ENCODE results near the gene AKAP7. TPM values are rescaled to one million over a fixed set of nuclear protein-coding genes. Genes with fewer than 3 reads are reported as not detected.

AKAP7 gene
- polyA plus RNA-seq, 2 donors, result 2.3 to 2.6 TPM

GRCh38 chr6:131156411-131156810 is 21.1 kb downstream of the AKAP7 start:
- Histone ChIP-seq H3K27ac (ENCODE audit: low read depth in 2 of 2, low read length in 1 of 2) (no peak overlapping the region), H3K4me1 (ENCODE audit: control insufficient read depth in 2 of 2, insufficient read depth in 2 of 2, low read length in 1 of 2) (no peaks in the 10 kb centered on the region), H3K36me3 (ENCODE audit: control insufficient read depth in 2 of 2, insufficient read depth in 2 of 2, low read length in 1 of 2) (no peaks in the 10 kb centered on the region), H3K27me3 (ENCODE audit: control insufficient read depth in 1 of 2, insufficient read depth in 2 of 2, low read length in 2 of 2) (no peaks in the 10 kb centered on the region), H3K4me3 (ENCODE audit: low read depth in 1 of 2, low read length in 2 of 2) (no peak overlapping the region), H3K9me3 (ENCODE audit: control insufficient read depth in 2 of 2, insufficient read depth in 1 of 2, low read depth in 1 of 2, low read length in 1 of 2) (no peaks in the 10 kb centered on the region)
- WGBS, 2 donors, result 94 to 95% methylated on average over 2 of the region's 2 CpGs

GRCh38 chr6:131159578-131159977 is 24.3 kb downstream of the AKAP7 start:
- H3K4me3 ChIP-seq (ENCODE audit: low read depth in 1 of 2, low read length in 2 of 2), result no peak overlapping the region
- 44 to 60% methylated on average over 2 of the region's 2 CpGs for WGBS, 2 donors
- no peaks in the 10 kb centered on the region for H3K9me3 ChIP-seq (ENCODE audit: control insufficient read depth in 2 of 2, insufficient read depth in 1 of 2, low read depth in 1 of 2, low read length in 1 of 2)
- H3K27ac ChIP-seq (ENCODE audit: low read depth in 2 of 2, low read length in 1 of 2), result no peak overlapping the region
- no peaks in the 10 kb centered on the region for H3K27me3 ChIP-seq (ENCODE audit: control insufficient read depth in 1 of 2, insufficient read depth in 2 of 2, low read length in 2 of 2)
- no peaks in the 10 kb centered on the region for H3K4me1 ChIP-seq (ENCODE audit: control insufficient read depth in 2 of 2, insufficient read depth in 2 of 2, low read length in 1 of 2)
- no peaks in the 10 kb centered on the region for H3K36me3 ChIP-seq (ENCODE audit: control insufficient read depth in 2 of 2, insufficient read depth in 2 of 2, low read length in 1 of 2)

- H3K36me3 ChIP-seq (ENCODE audit: control insufficient read depth in 2 of 2, insufficient read depth in 2 of 2, low read length in 1 of 2), result no peaks in the 10 kb centered on the region
- no peak overlapping the region for H3K4me3 ChIP-seq (ENCODE audit: low read depth in 1 of 2, low read length in 2 of 2)
- 35 to 39% methylated on average over 1 of the region's 1 CpG for WGBS, 2 donors
Measured at GRCh38 chr6:131160254-131160758, 25.0 kb downstream of the AKAP7 start.

GRCh38 chr6:131161987-131162386 is 26.7 kb downstream of the AKAP7 start:
- WGBS, 2 donors, result 98 to 99% methylated on average over 3 of the region's 3 CpGs
- H3K9me3 ChIP-seq (ENCODE audit: control insufficient read depth in 2 of 2, insufficient read depth in 1 of 2, low read depth in 1 of 2, low read length in 1 of 2), result no peaks in the 10 kb centered on the region
- H3K4me3 ChIP-seq (ENCODE audit: low read depth in 1 of 2, low read length in 2 of 2), result no peak overlapping the region
- H3K27ac ChIP-seq (ENCODE audit: low read depth in 2 of 2, low read length in 1 of 2), result no peak overlapping the region
- H3K4me1 ChIP-seq (ENCODE audit: control insufficient read depth in 2 of 2, insufficient read depth in 2 of 2, low read length in 1 of 2), result no peaks in the 10 kb centered on the region
- H3K36me3 ChIP-seq (ENCODE audit: control insufficient read depth in 2 of 2, insufficient read depth in 2 of 2, low read length in 1 of 2), result no peaks in the 10 kb centered on the region
- no peaks in the 10 kb centered on the region for H3K27me3 ChIP-seq (ENCODE audit: control insufficient read depth in 1 of 2, insufficient read depth in 2 of 2, low read length in 2 of 2)

More at GRCh38 chr6:131160254-131160758, 25.0 kb downstream of the AKAP7 start:
- Histone ChIP-seq H3K9me3 (ENCODE audit: control insufficient read depth in 2 of 2, insufficient read depth in 1 of 2, low read depth in 1 of 2, low read length in 1 of 2) (no peaks in the 10 kb centered on the region), H3K27me3 (ENCODE audit: control insufficient read depth in 1 of 2, insufficient read depth in 2 of 2, low read length in 2 of 2) (no peaks in the 10 kb centered on the region), H3K4me1 (ENCODE audit: control insufficient read depth in 2 of 2, insufficient read depth in 2 of 2, low read length in 1 of 2) (no peaks in the 10 kb centered on the region), H3K27ac (ENCODE audit: low read depth in 2 of 2, low read length in 1 of 2) (no peak overlapping the region)

GRCh38 chr6:131163886-131164285 is 28.6 kb downstream of the AKAP7 start:
- 95 to 96% methylated on average over 1 of the region's 1 CpG for WGBS, 2 donors
- H3K9me3 ChIP-seq (ENCODE audit: control insufficient read depth in 2 of 2, insufficient read depth in 1 of 2, low read depth in 1 of 2, low read length in 1 of 2), result no peaks in the 10 kb centered on the region
- no peaks in the 10 kb centered on the region for H3K27me3 ChIP-seq (ENCODE audit: control insufficient read depth in 1 of 2, insufficient read depth in 2 of 2, low read length in 2 of 2)
- H3K4me3 ChIP-seq (ENCODE audit: low read depth in 1 of 2, low read length in 2 of 2), result no peak overlapping the region
- no peaks in the 10 kb centered on the region for H3K36me3 ChIP-seq (ENCODE audit: control insufficient read depth in 2 of 2, insufficient read depth in 2 of 2, low read length in 1 of 2)
- H3K4me1 ChIP-seq (ENCODE audit: control insufficient read depth in 2 of 2, insufficient read depth in 2 of 2, low read length in 1 of 2), result no peaks in the 10 kb centered on the region
- no peak overlapping the region for H3K27ac ChIP-seq (ENCODE audit: low read depth in 2 of 2, low read length in 1 of 2)

GRCh38 chr6:131164506-131164905 is 29.2 kb downstream of the AKAP7 start:
- no peak overlapping the region for H3K27ac ChIP-seq (ENCODE audit: low read depth in 2 of 2, low read length in 1 of 2)
- 86 to 88% methylated on average over 2 of the region's 2 CpGs for WGBS, 2 donors
- H3K9me3 ChIP-seq (ENCODE audit: control insufficient read depth in 2 of 2, insufficient read depth in 1 of 2, low read depth in 1 of 2, low read length in 1 of 2), result no peaks in the 10 kb centered on the region
- H3K27me3 ChIP-seq (ENCODE audit: control insufficient read depth in 1 of 2, insufficient read depth in 2 of 2, low read length in 2 of 2), result no peaks in the 10 kb centered on the region
- no peaks in the 10 kb centered on the region for H3K4me1 ChIP-seq (ENCODE audit: control insufficient read depth in 2 of 2, insufficient read depth in 2 of 2, low read length in 1 of 2)
- H3K4me3 ChIP-seq (ENCODE audit: low read depth in 1 of 2, low read length in 2 of 2), result no peak overlapping the region
- H3K36me3 ChIP-seq (ENCODE audit: control insufficient read depth in 2 of 2, insufficient read depth in 2 of 2, low read length in 1 of 2), result peaks cover 0 to 2% of the 10 kb centered on the region in 2 donors

GRCh38 chr6:131167773-131168172 is 32.5 kb downstream of the AKAP7 start:
- H3K27ac ChIP-seq (ENCODE audit: low read depth in 2 of 2, low read length in 1 of 2), result no peak overlapping the region
- H3K27me3 ChIP-seq (ENCODE audit: control insufficient read depth in 1 of 2, insufficient read depth in 2 of 2, low read length in 2 of 2), result no peaks in the 10 kb centered on the region
- peaks cover 0 to 3% of the 10 kb centered on the region in 2 donors for H3K36me3 ChIP-seq (ENCODE audit: control insufficient read depth in 2 of 2, insufficient read depth in 2 of 2, low read length in 1 of 2)
- H3K9me3 ChIP-seq (ENCODE audit: control insufficient read depth in 2 of 2, insufficient read depth in 1 of 2, low read depth in 1 of 2, low read length in 1 of 2), result no peaks in the 10 kb centered on the region
- whole genome bisulfite sequencing, 2 donors, result 59 to 68% methylated on average over 3 of the region's 3 CpGs
- no peak overlapping the region for H3K4me3 ChIP-seq (ENCODE audit: low read depth in 1 of 2, low read length in 2 of 2)
- H3K4me1 ChIP-seq (ENCODE audit: control insufficient read depth in 2 of 2, insufficient read depth in 2 of 2, low read length in 1 of 2), result no peaks in the 10 kb centered on the region

DNA sequence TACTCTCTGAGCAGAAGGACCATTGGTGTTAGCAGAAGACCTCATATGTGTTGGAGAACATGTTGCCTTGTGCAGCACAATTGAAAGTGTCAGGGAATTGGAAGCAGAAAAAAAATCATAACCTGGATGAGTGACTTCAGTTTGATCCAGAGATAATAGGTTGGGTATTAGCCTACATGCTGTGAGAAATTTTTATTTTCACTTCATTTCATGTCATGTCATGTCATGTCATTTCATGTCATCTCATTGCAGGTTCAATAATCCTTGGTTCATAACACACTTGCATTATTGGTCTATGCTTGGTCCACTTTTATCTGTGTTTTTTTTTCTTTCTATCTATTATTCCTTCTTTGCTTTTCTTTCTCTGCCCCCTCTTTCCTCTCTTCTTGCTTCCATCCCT is 34.3 kb downstream of the AKAP7 start:
- H3K27me3 ChIP-seq (ENCODE audit: control insufficient read depth in 1 of 2, insufficient read depth in 2 of 2, low read length in 2 of 2), result no peaks in the 10 kb centered on the region
- peaks cover 0 to 3% of the 10 kb centered on the region in 2 donors for H3K36me3 ChIP-seq (ENCODE audit: control insufficient read depth in 2 of 2, insufficient read depth in 2 of 2, low read length in 1 of 2)
- no peak overlapping the region for H3K4me3 ChIP-seq (ENCODE audit: low read depth in 1 of 2, low read length in 2 of 2)
- H3K27ac ChIP-seq (ENCODE audit: low read depth in 2 of 2, low read length in 1 of 2), result no peak overlapping the region
- no peaks in the 10 kb centered on the region for H3K4me1 ChIP-seq (ENCODE audit: control insufficient read depth in 2 of 2, insufficient read depth in 2 of 2, low read length in 1 of 2)
- H3K9me3 ChIP-seq (ENCODE audit: control insufficient read depth in 2 of 2, insufficient read depth in 1 of 2, low read depth in 1 of 2, low read length in 1 of 2), result no peaks in the 10 kb centered on the region

GRCh38 chr6:131172222-131172621 is 37.0 kb downstream of the AKAP7 start:
- no peaks in the 10 kb centered on the region for H3K9me3 ChIP-seq (ENCODE audit: control insufficient read depth in 2 of 2, insufficient read depth in 1 of 2, low read depth in 1 of 2, low read length in 1 of 2)
- H3K27me3 ChIP-seq (ENCODE audit: control insufficient read depth in 1 of 2, insufficient read depth in 2 of 2, low read length in 2 of 2), result no peaks in the 10 kb centered on the region
- no peak overlapping the region for H3K27ac ChIP-seq (ENCODE audit: low read depth in 2 of 2, low read length in 1 of 2)
- peaks cover 0 to 3% of the 10 kb centered on the region in 2 donors for H3K36me3 ChIP-seq (ENCODE audit: control insufficient read depth in 2 of 2, insufficient read depth in 2 of 2, low read length in 1 of 2)
- no peaks in the 10 kb centered on the region for H3K4me1 ChIP-seq (ENCODE audit: control insufficient read depth in 2 of 2, insufficient read depth in 2 of 2, low read length in 1 of 2)
- 86 to 87% methylated on average over 1 of the region's 1 CpG for WGBS, 2 donors
- no peak overlapping the region for H3K4me3 ChIP-seq (ENCODE audit: low read depth in 1 of 2, low read length in 2 of 2)

- H3K36me3 ChIP-seq (ENCODE audit: control insufficient read depth in 2 of 2, insufficient read depth in 2 of 2, low read length in 1 of 2), result peaks cover 0 to 6% of the 10 kb centered on the region in 2 donors
- H3K27ac ChIP-seq (ENCODE audit: low read depth in 2 of 2, low read length in 1 of 2), result no peak overlapping the region
- no peak overlapping the region for H3K4me3 ChIP-seq (ENCODE audit: low read depth in 1 of 2, low read length in 2 of 2)
- WGBS, 2 donors, result 48 to 50% methylated on average over 1 of the region's 1 CpG
- H3K27me3 ChIP-seq (ENCODE audit: control insufficient read depth in 1 of 2, insufficient read depth in 2 of 2, low read length in 2 of 2), result no peaks in the 10 kb centered on the region
- H3K4me1 ChIP-seq (ENCODE audit: control insufficient read depth in 2 of 2, insufficient read depth in 2 of 2, low read length in 1 of 2), result no peaks in the 10 kb centered on the region
- no peaks in the 10 kb centered on the region for H3K9me3 ChIP-seq (ENCODE audit: control insufficient read depth in 2 of 2, insufficient read depth in 1 of 2, low read depth in 1 of 2, low read length in 1 of 2)
Measured at GRCh38 chr6:131173680-131174079, 38.4 kb downstream of the AKAP7 start.

All from esophagus (tissue), 2 donors.